HG03066 (cell line): ENCODE results near the gene USE1.

Source experiments
- ATAC-seq: cut with Tn5 transposase; IDR thresholded peaks from one replicate; pipeline ENCODE4 v1.9.1; 2021; ENCODE audit warnings: low read depth; ENCODE audit not compliant: unreplicated experiment

USE1 gene

DNA sequence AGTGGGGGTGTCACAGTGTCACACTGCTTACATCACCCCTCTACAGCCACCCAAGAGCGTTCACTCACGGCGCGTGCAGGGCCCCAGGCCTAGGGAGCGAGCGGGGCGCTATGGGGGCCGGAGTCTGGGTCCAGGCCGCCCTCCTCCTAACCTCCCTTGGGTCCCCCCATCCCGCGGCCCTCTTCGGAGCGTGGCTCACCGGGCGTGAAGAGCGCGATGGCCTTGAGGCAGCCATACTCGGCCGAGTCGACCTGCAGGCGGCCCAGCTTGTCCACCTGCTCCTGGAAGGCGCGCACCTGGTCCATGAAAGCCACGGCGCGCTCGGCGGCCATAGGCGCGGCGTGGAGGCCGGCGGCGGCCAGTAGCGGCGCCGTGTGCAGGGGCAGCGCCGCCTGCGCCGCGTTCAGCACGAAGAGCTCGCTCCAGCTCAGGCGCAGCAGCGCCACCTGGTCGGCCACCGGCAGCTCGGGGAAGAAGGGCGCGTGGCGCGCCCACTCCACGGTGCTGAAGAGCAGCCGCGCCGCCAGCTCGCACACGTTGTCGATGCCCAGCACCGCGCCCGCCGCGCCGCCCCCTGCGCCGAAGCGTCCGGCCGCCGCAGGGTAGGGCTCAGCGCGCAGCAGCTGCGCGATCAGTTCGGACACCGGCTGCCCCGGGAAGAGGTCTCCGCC is 20.3 kb downstream of the USE1 start:
- ATAC-seq, result no peak

DNA sequence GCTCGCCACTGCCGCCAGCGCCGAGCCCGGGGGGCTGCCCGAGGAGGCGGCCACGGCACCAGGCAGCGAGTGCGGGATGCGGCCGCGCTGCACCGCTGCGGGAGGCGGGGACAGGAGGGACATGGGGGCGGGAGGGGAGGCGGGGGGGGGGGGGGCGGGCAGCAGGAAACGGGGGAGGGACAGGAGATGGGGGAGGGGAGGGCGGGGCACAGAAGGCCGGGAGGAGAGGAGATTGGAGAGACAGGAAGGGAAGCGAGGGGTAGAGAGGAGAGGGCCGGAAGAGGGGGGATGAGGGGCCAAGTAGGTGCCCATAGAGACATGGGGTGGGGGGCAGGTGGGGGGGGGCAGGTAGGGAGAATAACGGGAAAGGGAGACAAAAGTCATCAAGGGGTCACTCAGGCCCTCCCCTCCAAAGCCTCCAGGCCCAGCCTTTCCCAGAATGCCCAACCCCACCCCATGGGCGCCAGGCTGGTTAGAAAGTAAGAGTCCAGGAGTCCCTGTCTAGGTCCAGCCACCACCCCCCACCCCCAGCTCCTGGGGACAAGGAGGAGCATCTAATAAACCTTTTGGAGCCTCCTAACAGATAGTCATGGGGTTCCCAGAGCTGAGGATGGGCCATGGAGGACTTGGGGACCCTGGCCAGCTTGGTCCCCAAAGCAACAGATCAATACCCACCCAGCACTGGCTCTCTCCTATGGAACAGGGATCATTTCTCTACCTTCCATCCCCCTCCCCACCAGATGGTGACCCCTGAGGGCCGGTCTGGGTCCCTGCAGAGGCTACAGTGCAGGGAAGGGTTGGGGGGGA is 21.0 kb downstream of the USE1 start:
- ATAC-seq, result no peak

DNA sequence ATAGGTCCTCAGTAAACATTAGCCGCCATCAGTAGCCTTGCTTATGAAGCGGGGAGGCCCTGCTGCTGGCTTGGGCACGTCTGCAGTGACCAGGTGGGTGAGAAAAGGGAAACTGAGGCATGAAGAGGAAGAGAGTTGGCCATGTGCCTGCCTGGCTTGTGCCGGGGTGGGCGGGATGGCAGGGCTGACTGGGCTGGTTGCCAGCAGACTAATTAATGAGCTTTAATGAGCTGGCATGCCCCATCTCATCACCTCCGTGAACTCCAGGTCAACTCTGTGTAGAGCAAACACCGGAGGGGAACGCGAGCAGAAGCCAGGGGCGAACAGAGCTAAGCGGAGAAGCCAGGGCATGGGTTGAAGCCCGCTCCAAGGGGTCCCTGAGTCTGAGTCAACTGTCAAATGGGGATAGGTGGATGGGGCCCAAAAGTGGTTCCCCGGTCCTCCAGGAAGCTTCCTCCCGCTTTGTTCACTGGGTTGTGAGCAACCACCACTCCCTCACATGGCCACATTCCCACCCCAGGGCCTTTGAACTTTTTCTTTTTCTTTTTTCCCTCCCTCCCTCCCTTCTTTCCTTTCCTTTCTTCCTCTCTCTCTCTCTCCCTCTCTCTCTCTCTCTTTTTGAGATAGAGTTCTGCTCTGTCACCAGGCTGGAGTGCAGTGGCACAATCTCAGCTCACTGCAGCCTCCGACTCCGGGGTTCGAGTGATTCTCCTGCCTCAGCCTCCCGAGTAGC is 21.8 kb downstream of the USE1 start:
- no peak for ATAC-seq

DNA sequence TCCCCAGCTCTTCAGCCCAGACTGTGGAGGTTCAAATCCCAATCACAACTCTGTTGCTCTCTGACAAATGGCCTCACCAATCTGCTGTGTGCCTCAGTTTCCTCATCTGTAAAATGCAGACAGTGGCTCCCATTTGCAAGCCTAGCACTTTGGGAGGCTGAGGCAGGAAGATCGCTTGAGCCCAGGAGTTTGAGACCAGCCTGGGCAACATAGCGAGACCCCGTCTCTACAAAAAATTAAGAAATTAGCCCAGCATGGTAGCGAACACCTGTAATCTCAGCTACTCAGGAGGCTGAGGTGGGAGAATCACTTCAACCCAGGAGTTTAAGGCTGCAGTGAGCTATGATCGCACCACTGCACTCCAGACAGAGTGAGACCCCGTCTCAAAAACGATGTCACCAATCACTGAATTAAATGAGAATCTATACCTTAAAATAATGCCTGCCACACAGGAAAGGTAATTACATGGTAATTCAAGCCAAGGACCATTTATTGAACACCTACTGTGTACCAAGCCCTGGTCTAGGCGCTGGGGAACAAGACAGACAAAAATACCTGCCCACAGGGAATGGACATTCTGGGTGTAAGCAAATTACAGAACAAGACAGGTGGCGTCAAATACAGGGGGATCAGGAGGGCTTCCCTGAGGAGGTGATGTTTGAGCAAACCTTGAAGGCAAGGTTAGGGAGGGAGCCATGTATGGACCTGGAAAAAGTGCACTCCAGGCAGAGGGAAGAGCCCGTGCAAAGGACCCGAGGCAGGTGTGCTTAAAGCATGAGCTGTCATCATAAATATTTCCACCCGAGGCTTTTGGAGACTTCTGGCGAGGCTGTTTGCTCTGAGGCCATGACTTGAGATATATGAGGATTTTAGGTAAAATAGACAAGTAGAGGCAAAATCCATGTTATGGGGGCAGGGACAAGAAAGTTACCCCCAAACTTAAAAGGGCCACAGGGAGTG is 22.9 kb downstream of the USE1 start:
- ATAC-seq, result no peak

DNA sequence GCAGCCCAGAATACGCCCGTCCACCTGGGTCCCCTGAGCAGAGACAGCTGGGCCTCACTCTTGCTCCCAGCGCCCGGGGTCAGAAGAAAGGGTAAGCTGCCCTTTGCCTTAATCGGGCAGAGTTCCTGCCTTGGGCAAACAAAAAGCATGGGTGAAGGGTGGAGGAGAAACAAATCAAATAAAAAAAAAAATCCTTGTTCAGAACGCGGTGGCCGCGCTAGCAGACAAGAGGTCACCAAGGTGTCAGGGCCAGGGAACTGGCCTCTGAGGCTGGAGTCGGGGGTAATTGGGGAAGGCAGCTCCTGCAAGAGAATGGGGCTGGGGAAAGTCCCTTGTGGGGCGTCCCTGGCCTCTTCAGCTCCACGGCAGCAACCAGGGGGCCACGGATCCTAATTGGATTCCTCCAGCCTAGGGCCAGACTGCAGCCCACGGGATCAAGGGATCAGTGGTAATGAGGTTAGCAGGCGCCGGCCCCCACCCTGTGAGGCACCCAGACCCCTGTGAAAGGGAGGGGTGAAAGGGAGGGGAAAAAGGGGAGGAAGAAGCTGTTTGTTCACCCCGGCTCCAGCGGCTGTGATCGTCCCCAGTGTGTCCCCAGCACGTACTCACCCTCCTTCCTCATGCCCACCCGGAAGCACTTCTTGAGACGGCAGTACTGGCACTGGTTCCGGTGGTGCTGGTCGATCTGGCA is 25.1 kb downstream of the USE1 start:
- ATAC-seq, result no peak

DNA sequence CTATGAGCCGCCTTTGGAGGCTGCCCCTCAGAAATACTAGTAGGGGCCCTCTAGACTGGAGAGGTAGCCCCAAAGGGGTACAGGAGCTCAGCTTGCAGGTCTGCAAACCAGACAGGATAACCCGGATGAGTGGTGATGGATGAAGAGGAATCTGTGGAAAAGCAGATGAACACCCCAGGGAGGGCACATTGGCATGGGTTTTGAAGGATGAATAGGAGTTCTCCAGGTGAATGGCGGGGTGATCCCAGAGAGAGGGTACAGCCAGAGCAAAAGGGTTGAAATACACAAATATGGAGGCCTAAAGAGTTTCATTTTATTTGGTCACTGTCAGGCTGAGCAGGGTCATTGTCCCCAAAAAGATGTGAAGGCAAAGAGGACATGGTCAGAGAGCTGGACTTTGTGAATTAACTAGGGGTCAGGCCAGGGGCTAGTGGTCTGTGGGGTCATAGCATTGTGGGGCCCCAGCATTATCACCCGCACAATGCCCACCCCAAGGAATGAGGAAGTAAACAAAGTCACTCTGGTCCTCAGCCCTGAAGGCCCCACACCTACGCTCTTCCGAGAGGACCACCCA is 25.8 kb downstream of the USE1 start:
- ATAC-seq, result no peak

DNA sequence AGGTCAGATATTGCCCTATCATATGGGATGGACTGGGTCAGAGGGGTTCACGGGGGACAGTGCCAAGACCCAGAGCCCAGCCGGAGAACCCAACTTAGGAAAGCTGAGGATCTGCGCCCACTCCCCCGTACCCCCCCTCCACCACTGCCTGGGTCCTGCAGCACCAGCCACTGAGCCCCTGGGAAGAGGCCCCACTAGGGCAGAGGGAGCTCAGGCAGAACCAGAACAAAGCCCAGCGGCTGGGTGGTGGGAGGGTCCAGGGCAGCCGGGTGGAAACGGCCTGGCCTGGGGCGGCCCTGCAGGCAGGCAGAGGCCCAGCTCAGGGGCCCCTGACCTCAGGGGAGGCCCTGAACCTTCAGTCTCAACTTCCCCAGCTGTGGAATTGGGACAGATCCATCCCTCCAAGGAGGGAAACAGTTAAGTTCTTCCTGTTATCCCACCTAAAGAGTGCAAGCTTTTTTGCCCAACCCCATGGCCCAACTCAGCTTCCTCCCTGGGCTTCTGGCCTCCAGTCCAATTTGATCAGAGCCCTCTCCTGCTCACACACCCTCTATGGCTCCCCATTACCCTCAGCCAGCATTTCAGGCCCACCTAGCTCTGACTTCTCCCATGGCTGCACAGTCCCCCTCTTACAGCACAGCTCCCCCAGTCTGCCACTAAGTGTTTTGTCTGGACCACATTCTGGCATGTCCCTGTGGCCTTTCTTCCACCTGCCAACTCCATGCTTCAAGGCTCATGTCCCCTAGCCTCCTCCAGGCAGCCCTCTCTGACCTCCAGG is 27.5 kb downstream of the USE1 start:
- ATAC-seq, result no peak

DNA sequence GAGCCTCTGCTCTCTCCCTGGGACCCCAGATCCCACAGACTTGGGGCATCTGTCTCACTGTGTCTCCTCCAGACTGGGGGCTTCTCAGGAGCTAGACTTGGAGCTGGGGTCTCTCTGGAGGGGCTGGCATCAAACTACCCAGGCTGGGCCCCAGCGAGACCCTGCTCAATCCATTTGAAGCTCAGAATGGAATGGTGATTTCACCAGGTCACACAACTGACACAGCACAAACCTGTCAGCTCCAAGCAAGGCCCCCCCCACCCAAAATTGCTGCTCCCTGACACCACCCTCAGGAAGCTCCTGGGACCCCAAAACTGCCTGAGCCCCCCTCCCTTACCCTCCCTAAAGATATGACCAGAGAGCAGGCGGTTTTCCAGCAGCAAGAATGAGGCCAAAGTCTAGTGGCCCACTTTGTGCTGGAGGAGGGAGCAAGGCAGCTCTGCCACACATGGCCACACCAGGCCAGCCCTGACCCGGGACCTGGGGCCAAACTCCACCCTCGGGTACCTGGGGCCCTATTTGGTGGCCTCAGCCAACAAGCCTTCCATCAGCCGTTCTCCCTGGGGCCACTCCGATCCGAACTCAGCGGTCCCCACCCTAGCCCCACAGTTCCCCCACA is 28.2 kb downstream of the USE1 start:
- ATAC-seq, result no peak

DNA sequence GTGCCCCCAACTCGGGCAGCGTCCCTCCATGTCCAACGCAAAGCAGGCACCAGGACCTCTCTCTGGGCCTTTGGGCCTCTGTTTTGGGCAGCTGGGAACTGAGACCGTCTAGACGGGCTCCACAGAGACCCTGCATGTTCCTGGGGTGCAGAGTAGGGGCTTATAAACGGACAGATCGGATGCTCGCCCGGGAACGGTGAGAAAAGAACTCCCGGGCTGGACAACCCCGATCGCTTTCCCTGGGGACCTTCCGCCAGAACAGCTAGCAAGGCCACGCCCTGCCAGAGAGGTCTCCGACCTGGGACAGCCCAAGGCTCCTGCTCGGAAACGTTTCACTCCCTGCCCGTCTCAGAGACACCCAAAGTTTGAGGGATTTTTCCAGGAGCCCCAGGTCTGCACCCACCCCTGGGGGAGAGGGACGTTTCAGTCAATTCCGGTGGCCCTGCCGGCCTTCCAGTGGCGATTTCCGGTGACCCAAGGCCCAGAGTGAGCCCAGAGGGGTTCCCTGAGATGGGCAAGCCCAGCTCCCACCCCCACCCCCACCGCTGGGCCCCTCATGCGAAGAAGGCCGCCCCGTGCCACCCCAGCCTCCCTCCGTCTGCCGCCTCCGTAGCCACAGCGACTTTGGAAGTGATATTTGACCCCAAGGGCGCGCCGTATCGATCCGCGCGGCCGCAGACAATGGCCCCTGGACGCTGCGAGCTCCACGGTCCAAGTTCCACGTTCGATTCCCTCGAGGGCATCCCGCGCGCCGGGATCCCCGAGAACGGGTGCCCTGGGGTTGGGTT is 28.9 kb downstream of the USE1 start:
- ATAC-seq, result no peak

DNA sequence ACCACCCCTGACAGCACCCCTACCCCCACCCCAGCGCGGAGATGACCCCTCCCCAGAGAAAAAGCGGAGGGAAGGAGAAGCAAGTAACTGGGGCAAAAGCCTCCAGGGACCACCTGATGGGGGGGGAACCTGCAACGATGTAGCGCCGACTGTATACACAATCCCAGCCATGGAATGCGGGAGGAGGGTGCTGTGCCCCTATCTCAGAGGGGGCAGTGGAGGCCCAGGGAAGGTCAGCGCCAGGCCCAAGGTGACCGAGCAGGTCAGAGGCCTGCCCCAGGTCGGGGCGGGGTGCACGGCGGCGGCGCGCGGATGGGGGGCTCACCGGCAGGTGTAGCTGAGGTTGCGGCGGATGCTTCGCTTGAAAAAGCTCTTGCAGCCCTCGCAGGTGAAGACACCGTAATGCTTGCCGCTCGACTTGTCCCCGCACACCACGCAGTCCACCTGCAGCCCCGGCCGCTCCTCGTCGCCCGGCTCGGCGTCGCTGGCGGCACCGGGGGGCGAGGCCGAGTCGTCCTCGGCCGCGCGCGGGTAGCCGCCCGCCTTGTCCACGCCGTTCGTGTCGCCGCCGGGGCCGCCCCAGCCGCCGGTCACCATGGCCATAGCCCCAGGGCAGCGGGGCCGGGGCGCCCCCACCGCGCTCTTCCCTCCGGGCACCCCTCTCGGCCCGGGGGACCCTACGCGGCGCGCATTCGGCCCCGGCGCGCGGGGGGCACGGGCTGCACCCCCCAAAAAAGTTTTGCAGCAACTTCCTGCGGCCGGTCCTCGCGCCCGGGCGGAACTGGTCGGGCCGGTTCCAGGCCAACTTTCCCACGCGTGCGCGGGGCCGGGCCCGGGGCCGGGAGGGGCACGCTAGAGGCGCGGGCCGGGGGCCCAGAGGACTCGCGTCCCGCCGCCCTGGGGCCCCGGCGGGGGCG is 29.7 kb downstream of the USE1 start:
- ATAC-seq, result no peak

DNA sequence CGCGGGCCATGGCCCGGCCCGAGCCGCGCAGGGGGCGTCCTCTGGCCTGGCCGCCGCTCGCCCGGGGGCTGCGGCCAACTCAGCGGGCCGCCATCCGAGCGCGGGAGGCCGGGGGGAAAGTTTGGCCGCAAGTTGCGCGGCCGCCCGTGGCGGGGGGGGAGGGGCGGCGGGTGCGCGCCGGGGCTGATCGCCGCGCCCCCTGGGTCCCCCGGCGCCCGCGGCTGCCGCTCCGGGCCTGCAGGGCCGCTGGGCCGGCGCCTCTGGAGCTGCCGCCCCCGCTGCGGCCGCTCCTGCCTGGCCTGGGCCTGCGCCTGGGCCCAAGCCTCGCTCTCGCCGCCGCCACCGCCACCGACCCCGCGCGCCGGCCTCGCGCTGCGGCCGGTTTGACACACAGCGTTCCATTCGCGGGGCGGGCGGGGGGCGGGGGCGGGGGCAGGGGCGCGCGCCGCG is 30.4 kb downstream of the USE1 start, which contains the start of gene NR2F6:
Gene NR2F6, minus strand, starts transcription at position 385 of the 450 bp plus-strand sequence. CDS start 699 bp downstream, outside the sequence.
- ATAC-seq, result no peak

DNA sequence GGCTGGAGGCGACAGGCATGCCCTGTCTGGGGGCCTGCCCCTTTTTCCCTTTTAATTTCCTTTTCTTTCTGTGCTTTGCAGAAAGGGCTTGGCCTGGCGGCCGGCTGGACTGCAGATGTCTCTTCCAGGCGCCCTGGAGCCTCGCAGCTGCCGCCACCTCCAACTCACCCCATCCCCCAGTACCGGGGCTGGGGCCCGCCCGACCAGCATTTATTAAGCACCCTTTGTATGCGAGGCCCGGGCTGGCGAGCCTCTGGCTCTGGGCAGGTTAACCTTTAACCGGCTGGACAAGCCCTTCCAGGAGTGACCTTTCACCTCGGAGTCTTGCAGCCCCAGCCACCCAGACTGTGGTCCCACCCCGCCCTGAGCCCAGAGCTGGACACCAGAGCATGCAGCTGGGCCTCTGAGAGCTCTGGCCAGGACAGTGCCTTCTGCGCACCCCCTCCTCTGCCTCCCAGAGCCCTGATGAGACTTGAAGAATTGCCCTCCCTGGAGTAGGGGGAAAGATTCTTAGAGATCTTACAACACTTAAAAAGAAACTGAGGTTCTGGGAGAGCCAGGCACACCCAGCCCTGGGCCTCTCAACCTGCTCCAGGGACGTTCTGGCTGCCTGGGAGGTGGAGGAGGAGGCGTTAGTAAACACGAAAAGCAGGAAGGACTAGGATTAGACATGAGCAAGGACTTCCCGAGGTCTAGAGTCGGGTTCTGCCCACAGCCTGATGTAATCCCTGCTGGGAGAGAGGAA is 31.7 kb downstream of the USE1 start:
- no peak for ATAC-seq

DNA sequence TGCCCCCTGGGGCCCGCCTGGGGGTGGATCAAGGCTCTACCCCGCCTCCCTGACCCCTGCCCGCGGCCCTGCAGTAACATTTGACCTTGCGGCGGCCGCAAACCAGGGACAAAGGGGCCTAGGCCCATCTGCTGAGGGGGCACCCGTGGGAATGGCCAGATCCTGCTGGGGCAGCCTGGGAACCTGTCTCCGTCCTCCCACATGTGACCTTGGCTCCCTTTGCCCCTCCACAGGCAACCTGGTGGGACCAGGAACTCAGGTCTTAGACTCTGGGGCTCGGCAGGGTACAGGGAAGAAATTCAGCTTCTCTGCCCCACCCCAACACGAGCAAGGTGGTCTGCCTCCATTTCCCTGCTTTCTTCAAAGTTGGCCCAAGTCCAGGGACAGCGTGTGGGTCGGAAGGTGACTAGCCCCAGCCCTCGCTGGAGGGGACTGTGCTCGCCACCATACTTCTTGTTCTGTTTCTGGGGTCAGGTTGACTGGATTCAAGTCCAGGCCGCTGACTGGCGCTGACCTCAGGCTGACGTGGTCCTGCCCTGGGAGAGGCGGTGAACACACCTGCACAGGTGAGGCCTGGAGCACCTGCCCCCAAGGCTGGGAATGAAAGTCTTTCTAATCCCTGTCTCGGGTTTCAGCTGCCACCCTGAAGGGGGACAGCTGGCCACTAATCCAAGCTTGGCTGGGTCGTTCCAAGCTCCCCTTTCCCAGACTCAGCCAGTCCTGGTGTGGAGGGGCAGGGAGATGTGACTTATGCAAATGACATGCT is 33.0 kb downstream of the USE1 start:
- ATAC-seq, result no peak

DNA sequence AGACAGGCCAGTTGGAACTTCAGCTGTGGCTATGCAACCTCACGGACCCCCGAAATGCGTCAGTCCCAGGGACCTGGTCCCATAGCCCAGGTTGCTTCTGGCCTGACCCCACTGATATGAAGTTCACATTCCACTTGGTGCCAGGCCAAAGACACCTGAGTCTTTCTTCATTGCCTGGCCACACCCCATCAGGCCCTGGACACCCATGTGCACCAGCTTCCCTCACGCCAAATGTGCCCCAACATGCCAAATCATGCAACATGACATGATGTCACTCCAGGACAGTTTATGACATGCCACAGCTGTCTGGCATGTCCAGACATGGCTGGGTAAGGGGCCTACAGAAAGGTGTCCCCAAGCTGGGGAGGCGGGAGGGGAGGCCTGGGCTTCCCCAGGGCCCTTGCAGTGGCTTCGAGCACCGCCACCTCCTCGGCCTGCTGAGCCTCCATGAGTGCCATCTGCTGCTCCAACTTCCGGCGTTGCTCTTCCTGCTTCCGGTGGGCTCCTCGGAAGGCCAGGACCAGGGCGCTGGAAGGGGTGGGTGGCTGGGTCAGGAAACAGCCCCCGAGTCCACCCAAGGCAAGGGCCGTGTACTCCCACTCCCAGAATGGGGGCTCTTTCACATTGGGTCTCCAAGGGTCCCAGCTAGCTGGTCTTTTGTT is 34.9 kb downstream of the USE1 start:
- no peak for ATAC-seq
